H7 (cell line): ENCODE measurements around the gene FAM181A. TPM values are rescaled to one million over a fixed set of nuclear protein-coding genes. Genes with fewer than 3 reads are reported as not detected.

ENCODE experiments used
- DNase-seq: peaks from one replicate; pipeline ENCODE4 v3.0.0; 2012
- H3K27me3 ChIP-seq: 2 replicates; pipeline ENCODE4 v1.6.0; 2011; ENCODE audit warnings: mild to moderate bottlenecking, low read length; ENCODE audit not compliant: control insufficient read depth, insufficient read depth
- H3K36me3 ChIP-seq: replicated peaks from 2 replicates; pipeline ENCODE4 v1.5.1; 2011; ENCODE audit warnings: low read length; ENCODE audit not compliant: control insufficient read depth, insufficient read depth
- H3K4me3 ChIP-seq: 2 replicates; pipeline ENCODE4 v1.5.1; 2011; ENCODE audit warnings: low read depth, mild to moderate bottlenecking, control low read depth, low read length, moderate library complexity; ENCODE audit not compliant: insufficient read depth
- total RNA-seq: library from RNA; depleted of rRNA; stranded (reverse); fragments of >200 nt; shearing (Covaris generic); gene quantifications from 2 replicates; pipeline ENCODE4 v1.2.3, GENCODE V29; 2014

FAM181A gene
- total RNA-seq, 1 experiment from 2014 or later = not detected

DNA sequence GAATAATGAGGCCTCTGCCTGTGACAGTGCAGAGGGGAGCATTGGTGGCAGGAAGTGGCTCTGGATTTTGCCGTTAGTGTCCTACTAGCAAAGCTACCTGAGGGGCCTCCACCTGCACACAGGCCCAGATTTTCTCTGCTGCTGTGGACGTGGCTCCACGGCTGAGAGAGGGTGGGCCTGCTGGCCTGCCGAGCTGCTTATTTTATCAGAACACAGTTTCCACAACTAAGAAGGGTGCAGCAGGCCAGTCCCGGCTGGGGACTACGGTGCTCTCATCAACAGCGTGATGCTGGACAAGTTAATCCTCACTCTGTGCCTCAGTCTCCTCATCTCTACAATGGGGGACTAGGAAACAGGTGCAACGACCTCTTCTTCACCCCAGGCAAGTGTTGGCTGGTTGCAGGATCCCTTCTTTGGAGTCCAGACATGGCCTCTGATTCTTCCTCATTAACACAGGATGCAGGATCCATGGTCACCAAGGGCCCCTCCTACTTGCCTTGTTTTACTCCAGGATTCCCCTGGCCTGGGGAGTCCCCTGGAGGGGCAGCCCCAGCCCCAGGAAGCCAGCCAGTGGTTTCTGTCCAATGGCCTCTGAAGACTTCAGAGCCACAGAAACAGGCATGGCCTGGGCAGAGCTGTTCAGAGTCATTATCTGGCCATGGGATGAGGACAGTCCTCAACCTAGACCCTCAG lies 3.3 kb downstream of the FAM181A start:
- DNase-seq = no peak
- no peak overlapping the region for H3K4me3 ChIP-seq
- no peaks in the 10 kb centered on the region for H3K36me3 ChIP-seq
- no peaks in the 10 kb centered on the region for H3K27me3 ChIP-seq

DNA sequence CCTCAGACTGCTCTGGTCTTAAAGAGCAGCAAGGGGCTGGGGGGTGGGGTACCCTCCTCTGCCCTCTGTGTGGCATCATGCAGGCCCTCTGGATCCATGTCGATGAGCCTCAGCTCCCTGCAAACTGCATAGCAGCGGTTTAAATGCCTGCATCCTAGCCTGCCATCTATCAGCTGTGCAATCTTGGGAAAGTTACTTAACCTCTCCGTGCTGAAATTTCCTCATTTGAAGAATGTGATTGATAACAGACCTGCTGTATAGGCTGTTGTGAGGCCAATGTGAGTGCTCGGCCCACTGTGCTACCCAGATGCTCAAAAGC lies 3.8 kb downstream of the FAM181A start:
- no peaks in the 10 kb centered on the region for H3K36me3 ChIP-seq
- H3K4me3 ChIP-seq = no peak overlapping the region
- no peak for DNase-seq
- H3K27me3 ChIP-seq = no peaks in the 10 kb centered on the region

DNA sequence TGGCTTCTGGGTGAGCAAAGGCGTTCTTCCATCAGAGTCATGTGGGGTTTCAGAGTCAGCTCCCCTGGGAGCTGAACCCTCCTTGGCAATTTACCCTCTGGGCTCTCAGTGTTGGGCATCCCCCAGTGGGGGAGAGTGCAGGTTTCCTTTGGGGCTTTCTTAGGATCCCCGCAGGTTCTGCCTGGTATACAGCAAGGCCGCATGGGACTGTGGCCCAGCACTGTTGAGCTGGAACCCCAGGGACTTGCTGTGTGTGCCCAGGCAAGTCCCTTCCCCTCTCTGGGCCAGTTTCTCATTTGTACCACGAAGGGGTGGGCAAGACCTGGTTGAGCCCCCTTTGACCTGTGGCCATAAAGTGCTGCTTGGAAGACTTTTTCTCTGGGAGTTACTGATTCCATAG lies 5.5 kb downstream of the FAM181A start:
- H3K27me3 ChIP-seq = peaks cover 3% of the 10 kb centered on the region; the same call in 1 of the 2 replicates
- H3K4me3 ChIP-seq = no peak overlapping the region
- H3K36me3 ChIP-seq = no peaks in the 10 kb centered on the region
- no peak for DNase-seq

DNA sequence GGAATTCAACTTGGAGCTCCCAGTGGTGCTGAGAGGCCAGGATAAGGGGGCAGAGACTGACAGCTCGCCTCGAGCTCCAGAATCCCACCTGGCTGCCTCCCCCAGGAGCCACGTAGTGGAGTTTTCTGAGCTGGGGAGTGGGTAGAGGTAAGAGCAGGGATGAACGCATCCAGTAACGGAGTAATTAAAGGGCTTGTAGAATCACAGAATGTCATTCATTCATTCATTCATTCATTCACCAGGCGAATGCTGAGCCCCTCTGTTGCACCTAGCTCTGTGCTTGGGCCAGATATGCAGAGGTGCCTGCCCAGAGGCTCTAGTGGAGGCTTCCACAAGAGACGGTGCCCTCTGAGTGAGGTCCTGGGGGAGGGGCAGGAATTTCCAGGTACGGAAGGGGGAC lies 8.1 kb downstream of the FAM181A start:
- no peak for DNase-seq
- Histone ChIP-seq H3K4me3 (no peak overlapping the region), H3K27me3 (peaks cover 16% of the 10 kb centered on the region), H3K36me3 (no peaks in the 10 kb centered on the region)

DNA sequence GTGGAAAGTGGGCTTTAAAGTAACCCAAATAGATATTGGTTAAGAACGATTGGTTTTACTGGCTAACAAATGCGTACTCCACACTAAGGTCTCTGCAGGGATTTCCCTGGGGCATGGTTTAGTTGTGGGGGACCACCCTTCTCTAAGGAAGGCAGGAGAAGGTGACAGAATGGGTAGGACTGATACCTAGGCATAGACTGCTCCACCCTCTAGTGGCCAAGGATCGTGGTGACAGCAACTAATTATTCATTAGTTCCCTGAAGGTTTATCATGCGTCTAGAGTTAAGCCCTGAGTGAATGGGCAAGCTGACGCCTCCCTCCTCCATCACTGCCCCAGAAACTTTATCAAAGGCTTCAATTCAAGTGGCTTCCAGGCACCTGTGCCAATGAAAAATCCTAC lies 9.1 kb downstream of the FAM181A start:
- no peak overlapping the region for H3K4me3 ChIP-seq
- peak; percentile 84 for DNase-seq
- no peaks in the 10 kb centered on the region for H3K36me3 ChIP-seq
- H3K27me3 ChIP-seq = peaks cover 16% of the 10 kb centered on the region

DNA sequence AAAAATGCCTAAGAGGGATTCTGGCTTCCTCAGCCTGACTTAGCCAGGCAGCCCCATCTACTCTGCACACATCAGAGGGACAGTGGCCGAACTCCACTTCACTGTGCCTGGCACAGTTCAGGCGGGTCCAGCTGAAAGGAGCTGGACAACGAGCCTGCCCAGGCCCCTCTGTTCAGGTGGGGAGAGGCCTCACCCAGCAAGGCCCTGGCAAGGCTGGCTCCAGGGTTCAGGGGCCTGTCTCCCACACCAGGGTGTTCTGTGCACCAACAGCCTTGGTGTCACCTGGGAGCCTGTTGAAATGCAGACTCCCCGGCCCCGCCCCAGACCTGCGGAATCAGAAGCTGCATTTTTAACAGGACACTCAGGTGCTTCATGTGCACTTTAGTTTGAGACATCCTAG lies 9.8 kb downstream of the FAM181A start:
- peaks cover 16% of the 10 kb centered on the region for H3K27me3 ChIP-seq
- no peak overlapping the region for H3K4me3 ChIP-seq
- DNase-seq = no peak
- no peaks in the 10 kb centered on the region for H3K36me3 ChIP-seq

DNA sequence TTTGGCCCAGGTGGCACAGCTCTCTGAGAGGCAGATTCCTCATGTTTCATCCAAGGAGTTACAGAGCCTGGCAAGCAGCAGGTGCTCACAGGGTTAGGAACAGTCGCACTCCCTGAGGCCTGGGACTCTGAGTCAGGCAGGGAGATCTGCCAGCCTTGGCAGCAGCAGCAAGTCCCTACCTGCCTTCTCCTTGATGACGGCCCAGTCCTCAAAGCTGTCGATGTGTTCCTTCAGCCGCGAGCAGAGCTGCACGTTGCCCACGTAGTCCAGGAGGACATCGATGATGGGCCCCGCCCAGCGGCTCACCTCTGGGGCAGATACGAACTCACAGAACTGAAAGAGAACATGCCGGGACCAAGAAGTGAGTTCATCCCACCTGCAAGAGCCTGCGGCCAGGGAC lies 10.4 kb downstream of the FAM181A start:
- DNase-seq = no peak
- H3K4me3 ChIP-seq = no peak overlapping the region
- peaks cover 16% of the 10 kb centered on the region for H3K27me3 ChIP-seq
- H3K36me3 ChIP-seq = no peaks in the 10 kb centered on the region

DNA sequence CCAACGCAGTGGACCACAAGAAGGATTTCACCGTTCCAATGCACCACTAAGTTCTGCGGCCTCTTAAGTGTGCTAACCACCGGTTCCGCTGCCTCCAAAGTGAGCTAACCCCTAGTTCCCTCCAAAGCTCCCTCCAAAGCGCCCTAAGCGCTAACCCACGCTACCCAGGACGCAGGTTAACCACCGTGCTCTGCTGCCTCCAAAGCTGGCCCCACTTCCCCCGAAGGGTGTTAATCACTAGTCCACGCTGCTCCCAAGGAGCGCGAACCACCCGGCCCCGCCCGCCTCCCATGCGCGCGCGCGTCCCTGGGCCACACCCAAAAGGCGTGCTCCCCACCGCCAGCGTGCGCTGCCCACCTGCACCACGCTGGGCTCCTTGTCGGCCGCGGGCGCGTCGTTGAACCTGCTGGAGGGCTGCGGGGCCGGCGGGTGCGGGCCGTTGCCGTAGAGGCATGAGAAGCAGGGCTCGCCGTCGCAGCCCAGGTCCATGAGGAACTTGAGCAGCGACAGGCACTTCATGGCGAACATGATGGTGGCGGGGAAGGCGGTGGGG lies 11.7 kb downstream of the FAM181A start:
- Histone ChIP-seq H3K27me3 (peaks cover 16% of the 10 kb centered on the region), H3K36me3 (no peaks in the 10 kb centered on the region), H3K4me3 (peak overlapping the region; percentile 41)
- no peak for DNase-seq

DNA sequence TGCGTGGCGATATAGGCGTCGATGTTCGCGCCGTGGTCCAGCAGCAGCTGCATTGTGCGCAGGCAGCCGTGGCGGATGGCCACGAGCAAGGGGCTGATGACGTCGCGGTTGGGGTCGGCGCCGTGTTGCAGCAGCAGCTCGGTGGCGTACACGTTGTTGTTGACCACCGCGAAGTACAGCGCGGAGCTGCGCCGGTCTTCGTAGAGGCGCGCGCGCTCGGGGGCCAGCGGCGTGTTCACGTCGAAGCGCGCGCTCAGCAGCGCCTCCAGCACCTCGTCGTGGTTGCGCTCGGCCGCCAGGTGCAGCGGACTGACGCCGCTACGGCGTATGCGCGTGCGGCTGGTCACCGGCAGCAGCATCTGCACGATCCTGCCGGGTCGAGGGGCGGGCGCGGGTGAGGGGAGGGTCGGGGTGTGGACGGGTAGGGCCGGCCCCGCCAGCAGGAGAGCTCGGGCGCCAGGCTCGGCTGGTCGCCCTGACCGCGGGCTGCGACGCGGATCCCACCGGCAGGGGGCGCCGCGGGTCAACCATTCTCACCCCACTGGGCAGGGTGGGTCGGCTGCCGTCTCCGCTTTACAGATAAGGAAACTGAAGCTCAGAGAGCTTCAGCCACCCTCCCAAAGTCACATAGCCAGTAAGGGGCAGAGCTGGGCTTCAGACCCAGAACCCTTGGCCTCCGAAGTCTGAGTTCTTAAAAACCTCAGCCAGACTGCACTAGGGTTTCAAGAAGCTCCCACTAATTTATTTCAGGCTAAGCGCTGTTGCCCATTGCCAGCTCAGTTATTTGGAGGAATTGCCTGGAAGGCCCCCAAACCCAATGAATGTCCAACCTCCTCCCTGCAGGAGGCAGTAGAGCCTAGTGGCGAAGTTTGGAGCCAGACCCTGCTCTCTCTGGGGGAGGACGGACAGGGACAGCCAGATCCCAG lies 12.4 kb downstream of the FAM181A start:
- DNase-seq = peak; percentile 99

DNA sequence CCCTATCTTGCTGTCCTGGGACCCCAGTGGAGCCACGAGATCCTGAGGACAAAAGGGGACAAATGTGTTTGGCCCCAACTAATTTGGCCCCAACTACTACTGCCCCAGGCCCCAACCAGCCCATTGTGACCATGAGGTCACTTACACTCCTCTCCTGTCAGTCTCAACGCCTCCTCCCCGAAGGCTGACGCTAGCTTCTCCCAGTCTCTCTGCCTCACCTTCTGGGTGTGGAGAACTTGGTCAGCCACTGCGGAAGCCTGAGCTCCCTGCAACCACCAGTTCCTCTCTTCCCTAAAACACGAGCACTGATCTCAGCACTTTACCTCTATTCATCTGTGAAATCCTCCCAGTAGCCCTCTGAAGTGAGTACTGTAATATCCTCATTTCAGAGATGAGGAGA lies 13.3 kb downstream of the FAM181A start:
- peaks cover 16% of the 10 kb centered on the region for H3K27me3 ChIP-seq
- H3K4me3 ChIP-seq = no peak overlapping the region
- no peak for DNase-seq
- H3K36me3 ChIP-seq = no peaks in the 10 kb centered on the region

More for the DNA sequence above, 12.4 kb downstream of the FAM181A start:
- H3K27me3 ChIP-seq = peaks cover 16% of the 10 kb centered on the region
- no peaks in the 10 kb centered on the region for H3K36me3 ChIP-seq
- H3K4me3 ChIP-seq = peak overlapping the region; percentile 41

DNA sequence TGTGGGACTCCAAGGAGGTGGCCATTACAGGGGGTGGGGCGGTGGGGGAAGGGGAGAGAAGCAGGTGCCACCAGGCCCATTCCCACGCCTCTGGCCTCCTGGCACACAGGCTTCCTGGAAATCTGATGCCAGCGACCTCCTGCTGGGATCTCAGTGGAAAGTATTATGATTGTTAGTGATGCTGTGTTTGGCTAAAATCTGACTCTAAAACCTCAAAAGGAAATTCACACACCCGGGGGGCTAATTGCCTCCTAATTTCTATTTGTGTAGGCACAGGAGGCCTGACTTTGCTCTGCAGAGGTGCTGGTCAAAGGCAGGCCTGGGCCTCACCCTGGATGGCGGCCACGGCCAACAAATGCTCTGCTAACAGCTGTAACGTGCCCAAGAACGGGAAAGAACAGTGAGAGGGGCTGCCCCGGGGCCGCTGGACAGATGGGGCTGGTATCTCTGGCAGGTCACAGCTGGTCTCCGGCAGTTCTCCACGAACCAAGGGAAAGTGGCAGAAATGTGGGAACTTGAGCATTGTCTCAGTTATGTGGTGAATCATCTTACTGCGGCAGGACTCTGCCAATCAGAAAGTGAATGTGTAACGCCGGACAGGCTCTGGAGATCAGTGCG lies 14.3 kb downstream of the FAM181A start:
- DNase-seq = peak; percentile 49
- H3K36me3 ChIP-seq = no peaks in the 10 kb centered on the region
- H3K4me3 ChIP-seq = no peak overlapping the region
- H3K27me3 ChIP-seq = peaks cover 16% of the 10 kb centered on the region

DNA sequence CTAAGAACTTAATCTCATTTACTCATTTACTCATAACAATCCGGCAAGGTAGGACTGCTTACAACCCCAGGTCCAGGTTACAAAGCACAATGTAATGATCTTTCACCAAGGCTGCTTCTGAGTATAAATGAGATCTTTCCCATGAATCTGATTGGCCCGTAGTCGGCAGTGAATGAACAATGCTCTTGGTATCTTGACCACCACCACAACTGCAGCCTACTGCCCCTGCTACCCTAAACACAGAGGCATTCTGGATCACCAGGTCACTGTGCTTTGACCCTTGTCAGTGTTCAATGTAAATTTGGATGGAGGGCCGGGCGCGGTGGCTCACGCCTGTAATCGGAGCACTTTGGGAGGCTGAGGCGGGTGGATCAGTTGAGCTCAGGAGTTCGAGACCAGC lies 15.9 kb downstream of the FAM181A start:
- peaks cover 11% of the 10 kb centered on the region for H3K27me3 ChIP-seq
- H3K4me3 ChIP-seq = no peak overlapping the region
- DNase-seq = no peak
- no peaks in the 10 kb centered on the region for H3K36me3 ChIP-seq

DNA sequence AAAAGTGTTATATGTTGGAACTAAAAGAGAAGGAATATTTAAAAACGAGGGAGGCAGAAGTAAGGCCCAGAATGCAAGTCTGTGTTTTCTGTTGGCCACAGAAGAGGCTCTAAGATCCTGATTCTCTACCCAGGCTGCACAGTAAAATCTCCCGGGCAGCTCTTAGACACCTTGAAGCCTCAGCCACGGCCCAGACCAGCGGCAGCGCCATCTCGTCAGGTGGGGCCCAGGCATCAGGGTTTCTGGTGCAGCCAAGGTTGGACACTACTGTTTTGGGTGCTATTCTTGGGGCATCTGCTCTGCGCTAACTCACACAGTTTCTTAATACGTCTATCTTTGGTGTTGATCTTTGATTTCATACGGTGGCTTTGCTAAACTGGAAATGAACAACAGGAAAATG lies 16.8 kb downstream of the FAM181A start:
- Histone ChIP-seq H3K4me3 (no peak overlapping the region), H3K36me3 (no peaks in the 10 kb centered on the region)

DNA sequence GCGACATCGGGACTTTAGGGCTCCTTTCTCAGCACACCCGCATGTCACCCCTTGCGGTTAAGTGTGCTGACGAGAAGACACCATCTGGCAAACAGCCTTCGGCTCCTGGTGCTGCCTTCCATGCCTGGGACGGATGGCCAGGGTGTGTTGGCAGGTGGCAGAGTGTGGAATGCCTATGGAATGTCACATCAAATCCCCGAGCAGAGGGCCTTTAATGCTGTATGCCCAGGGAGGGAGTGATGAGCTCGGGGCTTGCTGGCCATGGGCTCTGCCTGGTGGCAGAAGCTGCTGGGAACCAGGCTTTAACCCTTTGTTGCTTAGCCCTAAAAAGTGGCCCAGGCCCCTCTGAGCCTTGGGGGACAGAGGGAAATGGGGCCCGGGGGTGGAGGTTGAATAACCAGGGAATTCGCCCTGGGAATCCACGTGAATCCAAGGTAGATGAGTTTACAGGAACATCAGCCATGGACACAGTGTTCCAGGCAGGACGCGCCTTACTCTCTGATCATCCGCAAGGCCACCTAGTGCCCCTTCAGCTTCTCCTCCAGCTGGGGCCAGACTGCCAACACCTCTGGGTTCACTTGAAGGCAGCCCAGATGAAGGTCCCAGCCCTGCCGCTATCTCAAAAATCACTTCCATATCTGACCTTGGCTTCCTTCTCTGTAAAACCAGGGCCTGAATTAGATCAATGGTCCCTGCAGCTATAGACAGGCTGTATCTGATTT lies 17.4 kb downstream of the FAM181A start:
- peaks cover under 1% of the 10 kb centered on the region; the same call in 1 of the 2 replicates for H3K27me3 ChIP-seq
- DNase-seq = no peak
- H3K4me3 ChIP-seq = no peak overlapping the region
- H3K36me3 ChIP-seq = no peaks in the 10 kb centered on the region

More for the DNA sequence above, 16.8 kb downstream of the FAM181A start:
- H3K27me3 ChIP-seq = peaks cover 6% of the 10 kb centered on the region
- DNase-seq = no peak
